Breast epithelium (tissue), 4 donors: ENCODE measurements around the gene ADCY1. TPM values are rescaled to one million over a fixed set of nuclear protein-coding genes. Genes with fewer than 3 reads are reported as not detected.

Source experiments
- DNase-seq, 2 donors: peaks; one replicate each; pipeline ENCODE4 v3.0.0-alpha.2; 2019; ENCODE audit warnings: low spot score in 2 of 2
- H3K27ac ChIP-seq, 2 donors: fragments of 200-600 bp; sonication (generic) in 1 of 2; one replicate each; pipeline ENCODE4 v1.5.1; 2016 to 2019; ENCODE audit warnings: mild to moderate bottlenecking in 1 of 2
- H3K27me3 ChIP-seq, 2 donors: fragments of 200-600 bp; sonication (generic) in 1 of 2; one replicate each; pipeline versions ENCODE4 v1.5.1 to v1.6.0; 2017 to 2019; ENCODE audit warnings: control low read depth in 1 of 2, mild to moderate bottlenecking in 1 of 2
- H3K36me3 ChIP-seq: fragments of 200-600 bp; one replicate; pipeline ENCODE4 v1.5.1; 2019
- H3K4me1 ChIP-seq, 2 donors: fragments of 200-600 bp; sonication (generic); one replicate each; pipeline ENCODE4 v1.5.1; 2016 to 2019; ENCODE audit warnings: control low read depth in 1 of 2
- H3K4me3 ChIP-seq, 3 donors: fragments of 200-600 bp; sonication (generic); 1 replicate in 2 of 3; 2 replicates in 1 of 3; pipeline ENCODE4 v1.5.1; 2016 to 2019; ENCODE audit warnings: mild to moderate bottlenecking in 3 of 3, moderate library complexity in 2 of 3
- H3K9me3 ChIP-seq, 2 donors: fragments of 200-600 bp; sonication (generic) in 1 of 2; one replicate each; pipeline ENCODE4 v1.5.1; 2016 to 2019; ENCODE audit warnings: control low read depth in 1 of 2
- POLR2A ChIP-seq: fragments of 450-650 bp; IDR thresholded peaks from one replicate; pipeline ENCODE4 v1.6.1; 2016; ENCODE audit warnings: antibody characterized with exemption, mild to moderate bottlenecking, moderate library complexity
- POLR2AphosphoS5 ChIP-seq, 3 donors: sonication (generic); formaldehyde crosslinking; IDR thresholded peaks; one replicate each; pipeline ENCODE4 v1.6.1; 2017; ENCODE audit warnings: antibody characterized with exemption in 3 of 3
- intact Hi-C: fragments of 100-400 bp; cut with DNase I; formaldehyde crosslinking; loops from one replicate; pipeline ENCODE4 v1.15.1; 2023; ENCODE audit warnings: low total_unique reads
- total RNA-seq, 3 donors: library from RNA; depleted of rRNA; stranded (reverse); fragments of >200 nt; gene quantifications; one replicate each; pipeline ENCODE4 v1.1.0, GENCODE V29; 2016
- TF ChIP-seq, protein P1 (sequence below), 3 donors: fragments of 450-650 bp; IDR thresholded peaks; one replicate each; pipeline ENCODE4 v1.5.1; 2016 to 2017; ENCODE audit warnings: antibody characterized with exemption in 3 of 3, mild to moderate bottlenecking in 3 of 3, moderate library complexity in 3 of 3

The ADCY1 gene
- total RNA-seq, 3 donors from 2014 or later, result 1.6 to 14.4 (median 2.5) TPM

DNA sequence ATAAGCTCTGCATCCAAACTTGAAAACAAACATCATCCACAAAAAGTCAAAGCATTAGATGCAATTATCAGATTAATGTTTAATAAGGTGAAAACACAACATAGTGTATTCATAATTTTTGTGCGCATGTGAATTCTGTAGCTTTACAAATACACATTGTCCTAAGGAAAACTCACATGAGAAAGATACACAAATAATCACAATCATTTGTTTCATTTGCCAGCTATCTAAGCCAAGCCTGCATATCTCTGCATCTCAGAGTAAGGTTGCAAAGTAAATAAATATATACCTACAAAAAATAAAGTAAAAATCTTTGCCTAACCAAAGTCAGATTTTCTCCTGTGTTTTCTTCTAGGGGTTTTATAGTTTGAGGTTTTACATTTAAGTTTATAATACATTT is 57.4 kb downstream of the ADCY1 start:
- Histone ChIP-seq H3K9me3 (peaks cover 4 to 5% of the 10 kb centered on the region in 2 donors), H3K27ac (no peak overlapping the region), H3K27me3 (no peaks in the 10 kb centered on the region), H3K4me3 (no peak overlapping the region), H3K4me1 (no peaks in the 10 kb centered on the region), H3K36me3 (no peaks in the 10 kb centered on the region)
- TF ChIP-seq POLR2AphosphoS5 (IDR thresholded peaks at IDR 0.05), result no peak
- TF ChIP-seq POLR2A, result no peak
- TF ChIP-seq, protein P1, sequence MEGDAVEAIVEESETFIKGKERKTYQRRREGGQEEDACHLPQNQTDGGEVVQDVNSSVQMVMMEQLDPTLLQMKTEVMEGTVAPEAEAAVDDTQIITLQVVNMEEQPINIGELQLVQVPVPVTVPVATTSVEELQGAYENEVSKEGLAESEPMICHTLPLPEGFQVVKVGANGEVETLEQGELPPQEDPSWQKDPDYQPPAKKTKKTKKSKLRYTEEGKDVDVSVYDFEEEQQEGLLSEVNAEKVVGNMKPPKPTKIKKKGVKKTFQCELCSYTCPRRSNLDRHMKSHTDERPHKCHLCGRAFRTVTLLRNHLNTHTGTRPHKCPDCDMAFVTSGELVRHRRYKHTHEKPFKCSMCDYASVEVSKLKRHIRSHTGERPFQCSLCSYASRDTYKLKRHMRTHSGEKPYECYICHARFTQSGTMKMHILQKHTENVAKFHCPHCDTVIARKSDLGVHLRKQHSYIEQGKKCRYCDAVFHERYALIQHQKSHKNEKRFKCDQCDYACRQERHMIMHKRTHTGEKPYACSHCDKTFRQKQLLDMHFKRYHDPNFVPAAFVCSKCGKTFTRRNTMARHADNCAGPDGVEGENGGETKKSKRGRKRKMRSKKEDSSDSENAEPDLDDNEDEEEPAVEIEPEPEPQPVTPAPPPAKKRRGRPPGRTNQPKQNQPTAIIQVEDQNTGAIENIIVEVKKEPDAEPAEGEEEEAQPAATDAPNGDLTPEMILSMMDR (IDR thresholded peaks at IDR 0.05), result no peak
- intact Hi-C loops, result no loop called here
- no peak for DNase-seq

DNA sequence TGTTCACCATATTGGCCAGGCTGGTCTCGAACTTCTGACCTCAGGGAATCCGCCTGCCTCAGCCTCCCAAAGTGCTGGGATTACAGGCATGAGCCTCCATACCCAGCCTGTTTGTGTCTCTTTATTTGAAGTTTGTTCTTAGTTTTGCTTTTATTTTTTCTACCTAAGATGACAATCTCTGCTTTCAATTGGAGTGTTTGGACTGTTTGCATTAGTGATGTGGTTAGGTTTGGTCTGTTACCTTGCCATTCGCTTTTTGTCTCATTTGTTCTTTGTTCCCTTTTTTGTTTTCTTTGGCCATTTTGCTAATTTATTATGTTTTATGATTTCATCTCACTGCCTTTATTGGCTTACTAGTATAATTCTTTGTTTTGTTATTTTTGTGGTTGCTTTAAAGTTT is 62.6 kb downstream of the ADCY1 start:
- H3K4me3 ChIP-seq, result no peak overlapping the region
- TF ChIP-seq POLR2AphosphoS5 (IDR thresholded peaks at IDR 0.05), result no peak
- TF ChIP-seq, protein P1 (IDR thresholded peaks at IDR 0.05), result no peak
- no peak for TF ChIP-seq POLR2A
- intact Hi-C loops, result no loop called here
- H3K27ac ChIP-seq, result no peak overlapping the region
- no peaks in the 10 kb centered on the region for H3K27me3 ChIP-seq
- no peaks in the 10 kb centered on the region for H3K4me1 ChIP-seq
- no peaks in the 10 kb centered on the region for H3K9me3 ChIP-seq
- H3K36me3 ChIP-seq, result no peaks in the 10 kb centered on the region
- DNase-seq, result no peak

DNA sequence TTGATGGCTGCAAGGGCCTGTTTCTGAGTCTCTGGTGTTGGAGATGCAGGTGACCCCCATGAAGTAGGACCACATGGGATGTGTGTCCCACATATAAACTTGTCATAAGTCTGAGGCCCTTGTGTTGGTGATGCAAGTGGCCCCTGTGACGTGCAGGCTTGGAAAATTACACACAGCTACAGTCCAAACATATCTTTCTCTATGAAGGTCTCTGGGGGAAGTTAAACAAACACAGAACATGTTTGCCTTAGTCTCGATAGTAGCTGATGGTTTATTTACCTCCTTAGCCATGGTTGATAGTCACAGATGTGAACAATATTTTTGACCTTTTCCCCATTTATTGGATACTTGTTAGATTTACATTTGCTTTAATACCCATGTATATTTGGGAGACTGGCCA is 64.7 kb downstream of the ADCY1 start:
- intact Hi-C loops, result no loop called here
- H3K27ac ChIP-seq, result no peak overlapping the region
- no peak overlapping the region for H3K4me3 ChIP-seq

DNA sequence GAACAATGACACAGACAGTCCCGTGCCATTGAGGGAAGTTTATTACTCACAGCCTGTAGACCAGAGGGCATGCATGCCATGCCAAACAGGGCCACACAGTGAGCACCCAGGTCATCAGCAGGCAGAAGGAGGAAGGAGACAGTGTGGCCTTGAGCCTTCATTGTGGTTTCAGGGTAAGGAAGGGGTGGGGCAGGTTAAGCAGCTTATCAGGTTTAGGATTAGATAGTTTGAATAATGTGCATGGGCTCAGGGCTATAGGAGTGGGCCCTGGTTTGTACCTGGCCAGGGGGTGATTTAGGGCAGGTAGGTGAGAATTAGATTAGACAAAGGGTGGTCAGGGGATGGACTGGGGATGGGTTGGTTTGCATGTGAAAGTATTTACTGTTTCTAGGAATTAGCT is 67.9 kb downstream of the ADCY1 start:
- no peak for DNase-seq
- Histone ChIP-seq H3K27me3 (no peaks in the 10 kb centered on the region), H3K4me3 (no peak overlapping the region), H3K9me3 (no peaks in the 10 kb centered on the region), H3K27ac (no peak overlapping the region), H3K4me1 (no peaks in the 10 kb centered on the region), H3K36me3 (no peaks in the 10 kb centered on the region)
- no peak for TF ChIP-seq POLR2A
- TF ChIP-seq POLR2AphosphoS5 (IDR thresholded peaks at IDR 0.05), result no peak
- TF ChIP-seq, protein P1 (IDR thresholded peaks at IDR 0.05), result no peak
- intact Hi-C loops, result loop anchor here (10.0 kb wide), 1 partner anchor 1077 kb away; no protein-coding TSS in a partner anchor

More for the DNA sequence above, 64.7 kb downstream of the ADCY1 start:
- no peak for DNase-seq
- Histone ChIP-seq H3K27me3 (no peaks in the 10 kb centered on the region), H3K4me1 (no peaks in the 10 kb centered on the region), H3K9me3 (no peaks in the 10 kb centered on the region), H3K36me3 (no peaks in the 10 kb centered on the region)
- TF ChIP-seq, protein P1 (IDR thresholded peaks at IDR 0.05), result no peak
- TF ChIP-seq POLR2AphosphoS5 (IDR thresholded peaks at IDR 0.05) (no peak), POLR2A (no peak)

DNA sequence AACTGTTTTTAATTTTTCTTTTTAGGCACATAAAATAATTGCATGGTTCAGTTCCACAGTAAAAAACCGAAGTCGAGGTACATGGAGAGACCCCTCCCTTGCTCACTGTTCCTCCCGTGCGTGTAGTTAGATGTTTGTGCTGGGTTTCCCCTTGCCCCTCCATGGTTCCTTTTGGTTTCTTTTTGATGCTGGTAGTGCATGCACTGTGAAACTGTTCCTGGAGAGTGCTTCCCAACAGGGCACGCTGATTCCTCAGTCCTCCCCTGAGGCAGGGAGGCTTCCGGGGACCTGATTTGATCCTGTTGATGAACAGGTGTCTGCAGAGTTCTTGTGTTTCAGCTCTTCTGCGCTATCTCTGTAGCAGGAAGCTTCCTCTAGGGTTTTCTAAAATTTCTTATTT is 69.5 kb downstream of the ADCY1 start:
- Histone ChIP-seq H3K4me1 (no peaks in the 10 kb centered on the region), H3K36me3 (no peaks in the 10 kb centered on the region), H3K27ac (no peak overlapping the region), H3K27me3 (no peaks in the 10 kb centered on the region), H3K9me3 (no peaks in the 10 kb centered on the region), H3K4me3 (no peak overlapping the region)
- TF ChIP-seq POLR2AphosphoS5 (IDR thresholded peaks at IDR 0.05) (no peak), POLR2A (no peak)
- TF ChIP-seq, protein P1 (IDR thresholded peaks at IDR 0.05), result no peak
- DNase-seq, result no peak
- intact Hi-C loops, result loop anchor here (10.0 kb wide), 1 partner anchor 1079 kb away; no protein-coding TSS in a partner anchor
